SK-N-SH (cell line): Measurements from ENCODE around the gene LRRC8E. TPM values are rescaled to one million over a fixed set of nuclear protein-coding genes. Genes with fewer than 3 reads are reported as not detected.

Experiments
- CTCF ChIA-PET: fragments of 300-600, 350-600 bp; formaldehyde crosslinking; extraction: SDS; loops from one replicate; lab custom pipeline; 2021; lab: Yijun Ruan, JAX
- POLR2A ChIA-PET: fragments of 350-600 bp; sonication (Branson Sonifier 250); formaldehyde crosslinking; extraction: SDS; loops from one replicate; lab custom pipeline; 2020; ENCODE audit warnings: antibody characterized with exemption, inconsistent platforms; lab: Yijun Ruan, JAX
- DNase-seq: peaks from one replicate; pipeline ENCODE4 v3.0.0; 2012
- H2AFZ ChIP-seq: fragments of 200-600 bp; sonication (generic); 2 replicates; pipeline ENCODE4 v1.8.1; 2016; ENCODE audit warnings: antibody characterized with exemption, mild to moderate bottlenecking, low read depth
- H3F3A ChIP-seq: fragments of 200-600 bp; sonication (generic); replicated peaks from 2 replicates; pipeline ENCODE3; 2016; ENCODE audit warnings: antibody characterized with exemption, mild to moderate bottlenecking; ENCODE audit not compliant: insufficient read depth
- H3K27ac ChIP-seq, 2 experiments: fragments of 200-500 bp in 1 of 2; fragments of 200-600 bp in 1 of 2; sonication (Bioruptor generic) in 1 of 2; sonication (generic), shearing (Covaris generic) in 1 of 2; 2 replicates each; pipeline versions ENCODE4 v1.5.1 to v1.6.1; 2014 to 2016; ENCODE audit warnings: low read depth in 2 of 2, inconsistent platforms in 1 of 2, low read length in 1 of 2, mild to moderate bottlenecking in 1 of 2, mixed read lengths in 1 of 2
- H3K27me3 ChIP-seq: fragments of 200-600 bp; sonication (generic), shearing (Covaris generic); 2 replicates; pipeline ENCODE4 v1.6.1; 2016; ENCODE audit warnings: mixed run types; ENCODE audit not compliant: insufficient read depth
- H3K36me3 ChIP-seq, 2 experiments: fragments of 200-500 bp in 1 of 2; fragments of 200-600 bp in 1 of 2; sonication (Bioruptor generic) in 1 of 2; sonication (generic) in 1 of 2; replicated peaks in 1 of 2; 2 replicates each; pipeline versions ENCODE3 to v1.5.1; 2014 to 2016; ENCODE audit warnings: low read length in 1 of 2, mild to moderate bottlenecking in 1 of 2; ENCODE audit not compliant: insufficient read depth in 2 of 2, control insufficient read depth in 1 of 2
- H3K4me1 ChIP-seq, 2 experiments: fragments of 200-500 bp in 1 of 2; fragments of 200-600 bp in 1 of 2; sonication (Bioruptor generic) in 1 of 2; sonication (generic), shearing (Covaris generic) in 1 of 2; 2 replicates each; pipeline versions ENCODE4 v1.5.1 to v1.6.1; 2014 to 2016; ENCODE audit warnings: low read depth in 1 of 2, low read length in 1 of 2, mixed run types in 1 of 2; ENCODE audit not compliant: insufficient read depth in 2 of 2, control insufficient read depth in 1 of 2
- H3K4me2 ChIP-seq: fragments of 200-600 bp; sonication (generic), shearing (Covaris generic); 2 replicates; pipeline ENCODE4 v1.6.1; 2017; ENCODE audit warnings: mixed run types
- H3K4me3 ChIP-seq, 2 experiments: fragments of 200-500 bp in 1 of 2; fragments of 200-600 bp in 1 of 2; sonication (Bioruptor generic) in 1 of 2; sonication (generic), shearing (Covaris generic) in 1 of 2; 2 replicates each; pipeline versions ENCODE4 v1.5.1 to v1.8.1; 2014 to 2016; ENCODE audit warnings: low read depth in 2 of 2, inconsistent platforms in 1 of 2, low read length in 1 of 2, mild to moderate bottlenecking in 1 of 2, mixed read lengths in 1 of 2, moderate library complexity in 1 of 2
- H3K79me2 ChIP-seq: fragments of 200-600 bp; sonication (generic); 2 replicates; pipeline ENCODE4 v1.8.1; 2017; ENCODE audit warnings: mild to moderate bottlenecking; ENCODE audit not compliant: insufficient read depth
- H3K9ac ChIP-seq: fragments of 200-600 bp; sonication (generic); 2 replicates; pipeline ENCODE4 v1.6.1; 2017; ENCODE audit warnings: mixed run types
- H3K9me2 ChIP-seq: fragments of 200-600 bp; sonication (generic); 2 replicates; pipeline ENCODE4 v1.6.1; 2017; ENCODE audit warnings: mixed run types
- H3K9me3 ChIP-seq: fragments of 200-600 bp; sonication (generic); 2 replicates; pipeline ENCODE4 v1.6.1; 2017; ENCODE audit warnings: mixed run types, mild to moderate bottlenecking, moderate library complexity
- H4K20me1 ChIP-seq: fragments of 200-600 bp; sonication (generic); 2 replicates; pipeline ENCODE4 v1.6.1; 2017; ENCODE audit warnings: mild to moderate bottlenecking, mixed run types; ENCODE audit not compliant: insufficient read depth
- CTCF ChIP-seq: fragments of 200-600 bp; sonication (generic); IDR thresholded peaks from 2 replicates; pipeline ENCODE4 v1.6.1; 2017; ENCODE audit warnings: antibody characterized with exemption, mild to moderate bottlenecking, moderate library complexity
- ELF1 ChIP-seq: IDR thresholded peaks from 2 replicates; pipeline ENCODE4 v1.4.0; 2012
- EP300 ChIP-seq, 2 experiments: IDR thresholded peaks; 2 replicates each; pipeline versions ENCODE4 v1.4.0 to v1.6.1; 2012; ENCODE audit warnings: borderline replicate concordance in 1 of 2, low read depth in 1 of 2, low read length in 1 of 2
- EZH2phosphoT487 ChIP-seq: fragments of 200-600 bp; sonication (generic); IDR thresholded peaks from 2 replicates; pipeline ENCODE4 v1.6.1; 2017; ENCODE audit warnings: low read depth, mixed run types, mild to moderate bottlenecking, antibody characterized with exemption, moderate library complexity, borderline replicate concordance
- FOXJ3 ChIP-seq: sonication (generic); formaldehyde crosslinking; IDR thresholded peaks from 2 replicates; pipeline ENCODE4 v1.5.1; 2020; ENCODE audit warnings: mild to moderate bottlenecking, missing genetic modification reagents
- FOXM1 ChIP-seq: IDR thresholded peaks from 2 replicates; pipeline ENCODE4 v1.4.0; 2012; ENCODE audit warnings: low read depth, mild to moderate bottlenecking
- GATA2 ChIP-seq: sonication (generic); formaldehyde crosslinking; IDR thresholded peaks from 2 replicates; pipeline ENCODE4 v1.5.0; 2020; ENCODE audit warnings: mild to moderate bottlenecking, missing genetic modification reagents
- JUND ChIP-seq: IDR thresholded peaks from 2 replicates; pipeline ENCODE4 v1.4.0; 2012
- NFIC ChIP-seq: IDR thresholded peaks from 2 replicates; pipeline ENCODE4 v1.4.0; 2012; ENCODE audit warnings: borderline replicate concordance
- NRF1 ChIP-seq: IDR thresholded peaks from 2 replicates; pipeline ENCODE4 v1.6.1; 2012; ENCODE audit warnings: low read depth, mild to moderate bottlenecking, low read length
- POLR2AphosphoS5 ChIP-seq: IDR thresholded peaks from 2 replicates; pipeline ENCODE4 v1.6.1; 2012; ENCODE audit warnings: low read depth, low read length
- RAD21 ChIP-seq: IDR thresholded peaks from 2 replicates; pipeline ENCODE4 v1.6.1; 2012; ENCODE audit warnings: mild to moderate bottlenecking, low read length
- REST ChIP-seq: IDR thresholded peaks from 2 replicates; pipeline ENCODE4 v1.6.1; 2012; ENCODE audit warnings: mild to moderate bottlenecking, low read depth, low read length, moderate library complexity
- RFX5 ChIP-seq: IDR thresholded peaks from 2 replicates; pipeline ENCODE4 v1.6.1; 2012; ENCODE audit warnings: mild to moderate bottlenecking, improper control_type of control experiment, low read length
- SMC3 ChIP-seq: IDR thresholded peaks from 2 replicates; pipeline ENCODE4 v1.6.1; 2012; ENCODE audit warnings: low read depth, low read length, improper control_type of control experiment
- USF2 ChIP-seq: fragments of 150-350 bp; IDR thresholded peaks from 2 replicates; pipeline ENCODE4 v1.6.1; 2017; ENCODE audit warnings: antibody characterized with exemption, low read length, low read depth, borderline replicate concordance
- YY1 ChIP-seq: IDR thresholded peaks from 2 replicates; pipeline ENCODE4 v1.4.0; 2012; ENCODE audit warnings: low read depth, mild to moderate bottlenecking
- ZBTB33 ChIP-seq: IDR thresholded peaks from 2 replicates; pipeline ENCODE4 v1.4.0; 2012; ENCODE audit warnings: low read depth, borderline replicate concordance
- WGBS: methylation state at CpG from one replicate; pipeline ENCODE4 v1.1.6; 2017; ENCODE audit warnings: low lambda C conversion rate; 5-methylcytosine and 5-hydroxymethylcytosine counted together
- polyA plus RNA-seq, 3 experiments: library from polyadenylated mRNA; depleted of rRNA; stranded (reverse); fragments of >200 nt; gene quantifications; 2 replicates each; pipeline ENCODE4 v1.2.3, GENCODE V29; 2012

LRRC8E gene
- polyA plus RNA-seq, 1 of the 3 experiments (the other 2 are of a cell fraction): 0.02 TPM

GRCh38 chr19:7865262-7865911 lies 22.9 kb upstream of the LRRC8E start:
- Histone ChIP-seq H3K4me2 (no peak overlapping the region), H3K9me2 (no peaks in the 10 kb centered on the region), H3K79me2 (no peaks in the 10 kb centered on the region), H2AFZ (no peak overlapping the region), H3K27ac (no peak overlapping the region), H3K36me3 (no peaks in the 10 kb centered on the region), H3K27me3 (no peaks in the 10 kb centered on the region), H3K4me3 (no peak overlapping the region), H3K9ac (no peak overlapping the region), H3F3A (no peaks in the 10 kb centered on the region), H3K9me3 (no peaks in the 10 kb centered on the region), H4K20me1 (no peaks in the 10 kb centered on the region), H3K4me1 (peaks cover 0 to 13% of the 10 kb centered on the region in 2 experiments; a peak in 1 of 4 replicates)
- no peak for DNase-seq
- ChIA-PET POLR2A (no interaction called here), CTCF (interaction anchor here (1.7 kb wide), 1 partner anchor 11 kb away, joined by 5 read pairs; no protein-coding TSS in a partner anchor)
- 54% methylated on average over 9 of the region's 10 CpGs for WGBS
- TF ChIP-seq ZBTB33 (no peak), CTCF (no peak), JUND (no peak), FOXJ3 (CRISPR knock-in tag) (no peak), EP300 (IDR thresholded peaks at IDR 0.05; ENCODE audit: borderline replicate concordance in 1 of 2, low read depth in 1 of 2, low read length in 1 of 2) (no peak), ELF1 (no peak), EZH2phosphoT487 (no peak), YY1 (no peak), RFX5 (no peak), POLR2AphosphoS5 (no peak), NFIC (no peak), RAD21 (no peak), USF2 (no peak), NRF1 (no peak), SMC3 (no peak), FOXM1 (no peak), REST (no peak), GATA2 (no peak)
